HL-60/S4 (cell line): ENCODE measurements around the gene ATG13.
"Not testable (repeated sequence)": the region's sequence is repeated elsewhere in the genome, so short reads cannot be mapped to it uniquely, and the experiment has no call there.

Source experiments
- in situ Hi-C: fragments of 300-500 bp; cut with MboI; formaldehyde crosslinking; loops from 2 replicates; pipeline ENCODE4 v1.14.3; 2022; ENCODE audit warnings: low sequenced_read_pairs

The ATG13 gene

GRCh38 chr11:46617134-46617971, at the start of gene ATG13, which contains the start of gene HARBI1:
Gene ATG13, plus strand, starts transcription at chr11:46617553. Its CDS starts 26,739 bp downstream, at chr11:46644292.
Gene HARBI1, minus strand, starts transcription at chr11:46617227. Its CDS starts 990 bp downstream, at chr11:46616237.
- in situ Hi-C loops, result no loop called here

GRCh38 chr11:46570790-46571398, 46.5 kb upstream of the ATG13 start:
- in situ Hi-C loops, result no loop called here

GRCh38 chr11:46574656-46575055, 42.7 kb upstream of the ATG13 start:
- in situ Hi-C loops, result no loop called here

- in situ Hi-C loops, result no loop called here
Observed at GRCh38 chr11:46577058-46577457, 40.3 kb upstream of the ATG13 start.

- in situ Hi-C loops, result no loop called here
Observed at GRCh38 chr11:46582588-46582987, 34.8 kb upstream of the ATG13 start.

GRCh38 chr11:46583513-46583912, 33.8 kb upstream of the ATG13 start:
- in situ Hi-C loops, result not testable (repeated sequence)

- in situ Hi-C loops, result no loop called here
Observed at GRCh38 chr11:46588131-46588530, 29.2 kb upstream of the ATG13 start.

- in situ Hi-C loops, result no loop called here
Observed at GRCh38 chr11:46588915-46589314, 28.4 kb upstream of the ATG13 start.

- in situ Hi-C loops, result no loop called here
Observed at GRCh38 chr11:46590740-46591605, 26.4 kb upstream of the ATG13 start.

GRCh38 chr11:46593550-46594373, 23.6 kb upstream of the ATG13 start, which contains the start of gene AMBRA1:
Gene AMBRA1, minus strand, starts transcription at chr11:46594023. Its CDS starts 45,643 bp downstream, at chr11:46548380.
- in situ Hi-C loops, result no loop called here

- in situ Hi-C loops, result no loop called here
Observed at GRCh38 chr11:46594374-46594700, 23.0 kb upstream of the ATG13 start.

GRCh38 chr11:46594785-46595184, 22.6 kb upstream of the ATG13 start:
- in situ Hi-C loops, result no loop called here

GRCh38 chr11:46597155-46597554, 20.2 kb upstream of the ATG13 start:
- in situ Hi-C loops, result no loop called here

GRCh38 chr11:46597609-46598219, 19.6 kb upstream of the ATG13 start:
- in situ Hi-C loops, result no loop called here

- in situ Hi-C loops, result no loop called here
Observed at GRCh38 chr11:46599340-46600193, 17.8 kb upstream of the ATG13 start.

GRCh38 chr11:46600194-46600960, 17.0 kb upstream of the ATG13 start:
- in situ Hi-C loops, result no loop called here

GRCh38 chr11:46601129-46601528, 16.2 kb upstream of the ATG13 start:
- in situ Hi-C loops, result no loop called here

- in situ Hi-C loops, result no loop called here
Observed at GRCh38 chr11:46603704-46604308, 13.5 kb upstream of the ATG13 start.
